NCI-H526 (cell line): Measurements from ENCODE around the gene MGAT5.
A peak's percentile ranks its signal among the peaks of the same experiment; 100 is the strongest.

ENCODE experiments used
- DNase-seq, 2 experiments: peaks; one replicate each; lab custom pipeline; 2025; lab: John Stamatoyannopoulos, UW

Gene MGAT5

GRCh38 chr2:134336352-134336751 lies 82.5 kb downstream of the MGAT5 start:
- DNase-seq, result no peak

- DNase-seq, result peak in 1 of 2 experiments; percentile 33
Observed at GRCh38 chr2:134336921-134337320, 83.0 kb downstream of the MGAT5 start.

GRCh38 chr2:134337631-134338030 lies 83.8 kb downstream of the MGAT5 start:
- no peak for DNase-seq

- no peak for DNase-seq
Observed at GRCh38 chr2:134338208-134338607, 84.3 kb downstream of the MGAT5 start.

- DNase-seq, result no peak
Observed at GRCh38 chr2:134341476-134341875, 87.6 kb downstream of the MGAT5 start.

GRCh38 chr2:134344954-134345697 lies 91.3 kb downstream of the MGAT5 start:
- no peak for DNase-seq

- DNase-seq, result no peak
Observed at GRCh38 chr2:134346141-134346540, 92.3 kb downstream of the MGAT5 start.

- DNase-seq, result no peak
Observed at GRCh38 chr2:134347756-134348155, 93.9 kb downstream of the MGAT5 start.

- DNase-seq, result no peak
Observed at GRCh38 chr2:134348239-134348638, 94.4 kb downstream of the MGAT5 start.

- no peak for DNase-seq
Observed at GRCh38 chr2:134348760-134349159, 94.9 kb downstream of the MGAT5 start.

- DNase-seq, result no peak
Observed at GRCh38 chr2:134351016-134351415, 97.1 kb downstream of the MGAT5 start.

GRCh38 chr2:134351899-134352298 lies 98.0 kb downstream of the MGAT5 start:
- DNase-seq, result no peak

GRCh38 chr2:134352844-134353243 lies 99.0 kb downstream of the MGAT5 start:
- no peak for DNase-seq

GRCh38 chr2:134354611-134355010 lies 100.7 kb downstream of the MGAT5 start:
- DNase-seq, result no peak

GRCh38 chr2:134357814-134358213 lies 103.9 kb downstream of the MGAT5 start:
- DNase-seq, result no peak

- no peak for DNase-seq
Observed at GRCh38 chr2:134359367-134360081, 105.7 kb downstream of the MGAT5 start.

GRCh38 chr2:134360745-134361487 lies 107.0 kb downstream of the MGAT5 start:
- no peak for DNase-seq

- DNase-seq, result no peak
Observed at GRCh38 chr2:134361648-134362047, 107.8 kb downstream of the MGAT5 start.

GRCh38 chr2:134362152-134362668 lies 108.3 kb downstream of the MGAT5 start:
- DNase-seq, result no peak

- DNase-seq, result no peak
Observed at GRCh38 chr2:134362740-134363139, 108.9 kb downstream of the MGAT5 start.

GRCh38 chr2:134365356-134365755 lies 111.5 kb downstream of the MGAT5 start:
- no peak for DNase-seq

- no peak for DNase-seq
Observed at GRCh38 chr2:134366359-134366758, 112.5 kb downstream of the MGAT5 start.

GRCh38 chr2:134367213-134367612 lies 113.3 kb downstream of the MGAT5 start:
- no peak for DNase-seq
